Measurements from ENCODE around the gene PER1. TPM values are rescaled to one million over a fixed set of nuclear protein-coding genes. Genes with fewer than 3 reads are reported as not detected.

Gene PER1
- total RNA-seq, 5 donors from 2014 or later (not counting 1 experiment from before 2014, with no cell fraction given): 62.6 to 1,675 (median 82.4) TPM

DNA sequence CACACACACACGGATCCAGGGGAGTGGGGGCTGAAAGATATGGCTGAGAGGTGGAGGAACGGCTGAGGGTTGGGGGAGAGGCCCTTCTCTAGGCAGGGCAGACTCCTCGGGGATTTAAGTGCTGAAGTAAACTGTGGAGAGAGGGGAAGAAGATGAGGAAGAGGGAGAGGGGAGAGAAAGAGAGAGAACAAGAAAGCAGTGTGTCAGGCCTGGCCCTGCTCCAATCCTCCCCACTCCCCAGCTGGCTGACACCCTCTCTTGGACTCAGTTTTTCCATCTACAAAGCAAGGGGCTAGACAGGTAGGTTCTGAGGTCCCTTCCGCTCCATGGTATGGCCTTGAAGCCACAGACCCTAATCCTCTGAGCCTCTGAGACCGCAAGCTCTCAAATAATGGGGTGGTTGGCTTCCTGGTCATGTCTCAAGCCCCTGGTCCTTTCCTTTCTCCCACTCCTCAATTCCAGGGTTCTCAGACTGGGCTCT lies 8.6 kb upstream of the PER1 start:
- ChIA-PET CTCF (interaction anchor here (0.6 to 0.8 kb wide), 4 partner anchors 13 to 763 kb away, joined by 3 to 4 read pairs (median 4); no protein-coding TSS in a partner anchor), POLR2A (interaction anchor here (0.6 to 1.3 kb wide), 3 partner anchors 10 to 62 kb away, joined by 3 to 4 read pairs (median 4); no protein-coding TSS in a partner anchor)
- 100% methylated on average over 2 of the region's 5 CpGs for WGBS (ENCODE audit: insufficient coverage)
- Histone ChIP-seq H3K9me3 (no peaks in the 10 kb centered on the region), H3K4me3 (ENCODE audit: control insufficient read depth in 1 of 2, extremely low read depth in 1 of 2, low read length in 1 of 2) (peak overlapping the region; percentile 81 to 95), H3K27ac (ENCODE audit: low read length) (peak overlapping the region; percentile 99), H3K4me1 (ENCODE audit: control insufficient read depth in 1 of 2, extremely low read depth in 1 of 2, insufficient read depth in 2 of 2, low read length in 2 of 2) (peaks cover 26 to 88% of the 10 kb centered on the region in 2 experiments), H3K36me3 (ENCODE audit: control insufficient read depth in 2 of 2, extremely low read depth in 1 of 2, insufficient read depth in 1 of 2, low read length in 1 of 2) (peaks cover 9 to 33% of the 10 kb centered on the region in 2 donors), H3K27me3 (replicated peaks in 1 of 2; ENCODE audit: control insufficient read depth in 2 of 2, extremely low read depth in 1 of 2, insufficient read depth in 2 of 2, low read length in 1 of 2) (no peaks in the 10 kb centered on the region)
- Mint-ChIP-seq H3K4me1 (peaks cover 56 to 63% (median 60%) of the 10 kb centered on the region in 3 donors), H3K9me3 (no peaks in the 10 kb centered on the region), H3K27me3 (no peaks in the 10 kb centered on the region), H3K36me3 (peaks cover 25% of the 10 kb centered on the region), H3K27ac (peak overlapping the region; percentile 90 to 94), H3K4me3 (peak overlapping the region; percentile 85 to 86 (median 86))
- peak in 1 of 35 experiments; percentile 12 for DNase-seq
- ATAC-seq (replicated peaks in 1 of 4): no peak

DNA sequence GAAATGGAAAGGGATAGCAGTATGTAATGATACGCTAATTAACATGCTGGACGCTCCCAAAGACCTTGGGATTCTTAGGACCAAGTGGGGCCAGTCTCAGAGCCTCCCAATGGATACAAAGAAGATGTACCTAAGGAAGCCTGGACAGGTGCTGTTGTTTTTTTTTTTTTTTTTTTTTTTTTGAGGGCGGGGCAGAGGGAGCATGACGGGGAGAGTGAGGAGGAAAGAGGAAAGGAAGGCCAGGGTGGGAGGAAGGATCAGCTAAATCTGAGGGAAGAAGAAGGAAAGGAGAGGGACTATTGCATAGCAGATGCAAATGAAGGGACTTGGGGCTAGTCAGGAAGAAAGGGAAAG lies 8.0 kb upstream of the PER1 start:
- H3K4me1 ChIP-seq (ENCODE audit: control insufficient read depth in 1 of 2, extremely low read depth in 1 of 2, insufficient read depth in 2 of 2, low read length in 2 of 2): peaks cover 32 to 88% of the 10 kb centered on the region in 2 experiments
- peaks cover 59 to 62% (median 61%) of the 10 kb centered on the region in 3 donors for H3K4me1 Mint-ChIP-seq
- POLR2A ChIA-PET: interaction anchor here in 1 of 2 donors (0.6 to 1.0 kb wide), 2 partner anchors 9 to 62 kb away, joined by 3 to 4 read pairs; no protein-coding TSS in a partner anchor
- H3K9me3 ChIP-seq: no peaks in the 10 kb centered on the region
- peak overlapping the region; percentile 92 to 94 for H3K27ac Mint-ChIP-seq
- H3K4me3 ChIP-seq (ENCODE audit: control insufficient read depth in 1 of 2, extremely low read depth in 1 of 2, low read length in 1 of 2): no peak overlapping the region
- peak overlapping the region; percentile 99 for H3K27ac ChIP-seq (ENCODE audit: low read length)
- CTCF ChIA-PET: interaction anchor here (0.6 to 0.8 kb wide), 2 partner anchors 21 to 22 kb away, joined by 4 read pairs; no protein-coding TSS in a partner anchor
- peak overlapping the region; percentile 57 to 86 (median 85) for H3K4me3 Mint-ChIP-seq
- H3K27me3 Mint-ChIP-seq: no peaks in the 10 kb centered on the region
- ATAC-seq (replicated peaks in 1 of 4) (no peak), DNase-seq (no peak)
- H3K36me3 ChIP-seq (ENCODE audit: control insufficient read depth in 2 of 2, extremely low read depth in 1 of 2, insufficient read depth in 1 of 2, low read length in 1 of 2): peaks cover 9 to 33% of the 10 kb centered on the region in 2 donors
- H3K36me3 Mint-ChIP-seq: peaks cover 25% of the 10 kb centered on the region
- H3K9me3 Mint-ChIP-seq: no peaks in the 10 kb centered on the region
- no peaks in the 10 kb centered on the region for H3K27me3 ChIP-seq (replicated peaks in 1 of 2; ENCODE audit: control insufficient read depth in 2 of 2, extremely low read depth in 1 of 2, insufficient read depth in 2 of 2, low read length in 1 of 2)
- WGBS (ENCODE audit: insufficient coverage): 72% methylated on average over 2 of the region's 4 CpGs

DNA sequence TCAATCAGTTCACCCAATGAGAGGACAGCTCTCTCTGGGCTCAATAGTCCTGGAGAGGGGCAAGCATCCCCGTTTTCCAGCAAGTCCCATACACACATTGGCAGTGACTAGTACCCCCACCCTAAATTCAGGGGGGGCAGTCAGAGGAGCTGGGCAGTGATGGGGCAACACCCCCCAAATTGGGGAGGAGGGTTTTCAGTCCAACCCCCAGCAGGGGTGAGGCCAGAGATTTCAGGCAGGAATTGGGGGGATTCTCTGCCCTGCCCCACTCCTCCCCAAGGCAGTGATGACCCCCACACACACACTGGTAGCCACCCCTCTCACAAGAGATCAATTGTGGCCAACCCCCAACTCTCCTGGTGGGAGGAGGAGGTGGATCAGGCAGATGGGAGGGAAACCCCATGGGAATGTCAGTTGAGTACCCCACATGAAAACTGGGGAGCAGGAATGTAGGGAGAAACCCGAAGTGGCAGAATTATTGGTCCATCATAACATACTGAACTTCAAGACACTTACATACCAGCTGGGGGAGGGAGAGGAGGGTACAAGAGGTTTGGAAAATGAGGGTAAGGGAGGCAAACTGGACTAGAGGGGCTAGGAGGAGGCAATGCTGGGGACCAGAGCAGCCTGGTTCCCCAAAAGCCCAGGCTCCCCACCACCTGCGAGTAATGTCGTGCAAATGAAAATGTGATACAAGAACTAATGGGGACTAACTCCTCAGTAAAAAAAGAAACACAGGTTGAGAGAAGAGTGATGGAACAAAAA lies 7.4 kb upstream of the PER1 start:
- POLR2A ChIA-PET: interaction anchor here in 1 of 2 donors (1.0 to 1.2 kb wide), 2 partner anchors 18 to 63 kb away, joined by 4 to 8 read pairs; no protein-coding TSS in a partner anchor
- Histone ChIP-seq H3K36me3 (ENCODE audit: control insufficient read depth in 2 of 2, extremely low read depth in 1 of 2, insufficient read depth in 1 of 2, low read length in 1 of 2) (peaks cover 9 to 33% of the 10 kb centered on the region in 2 donors), H3K27ac (ENCODE audit: low read length) (peak overlapping the region; percentile 99), H3K9me3 (no peaks in the 10 kb centered on the region), H3K27me3 (replicated peaks in 1 of 2; ENCODE audit: control insufficient read depth in 2 of 2, extremely low read depth in 1 of 2, insufficient read depth in 2 of 2, low read length in 1 of 2) (no peaks in the 10 kb centered on the region), H3K4me1 (ENCODE audit: control insufficient read depth in 1 of 2, extremely low read depth in 1 of 2, insufficient read depth in 2 of 2, low read length in 2 of 2) (peaks cover 34 to 88% of the 10 kb centered on the region in 2 experiments), H3K4me3 (ENCODE audit: control insufficient read depth in 1 of 2, extremely low read depth in 1 of 2, low read length in 1 of 2) (no peak overlapping the region)
- no peak for ATAC-seq (replicated peaks in 1 of 4)
- Mint-ChIP-seq H3K4me1 (peaks cover 54 to 61% (median 57%) of the 10 kb centered on the region in 3 donors), H3K9me3 (no peaks in the 10 kb centered on the region), H3K27ac (peak overlapping the region; percentile 87 to 92), H3K36me3 (peaks cover 25% of the 10 kb centered on the region), H3K27me3 (no peaks in the 10 kb centered on the region), H3K4me3 (peak overlapping the region; percentile 57 to 85 (median 73))
- DNase-seq: peak in 1 of 35 experiments; percentile 12
- WGBS (ENCODE audit: insufficient coverage): no CpG with 5 or more reads among the region's 4 CpGs
- CTCF ChIA-PET: interaction anchor here (0.6 to 2.0 kb wide), 4 partner anchors 14 to 100 kb away, joined by 3 to 10 read pairs (median 6); no protein-coding TSS in a partner anchor

DNA sequence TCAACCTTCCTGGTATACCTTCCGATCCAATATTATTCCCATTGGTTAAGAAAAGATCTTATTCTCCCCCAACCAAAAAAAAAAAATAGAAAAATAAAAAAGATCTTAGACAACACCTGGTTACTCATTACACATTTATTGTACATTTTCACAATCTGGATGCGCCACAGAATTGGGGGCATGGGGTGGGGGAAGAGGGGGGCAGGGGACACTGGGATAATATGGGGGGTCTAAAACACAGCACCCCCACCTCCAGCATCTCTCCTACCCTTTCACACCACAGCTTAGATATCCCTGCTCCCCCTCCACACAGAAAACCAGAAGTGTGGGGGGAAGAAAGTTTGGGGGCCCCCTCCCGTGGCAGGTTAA lies 6.8 kb upstream of the PER1 start:
- Histone ChIP-seq H3K9me3 (no peaks in the 10 kb centered on the region), H3K36me3 (ENCODE audit: control insufficient read depth in 2 of 2, extremely low read depth in 1 of 2, insufficient read depth in 1 of 2, low read length in 1 of 2) (peaks cover 9 to 33% of the 10 kb centered on the region in 2 donors), H3K4me3 (ENCODE audit: control insufficient read depth in 1 of 2, extremely low read depth in 1 of 2, low read length in 1 of 2) (no peak overlapping the region), H3K27ac (ENCODE audit: low read length) (peak overlapping the region; percentile 99), H3K4me1 (ENCODE audit: control insufficient read depth in 1 of 2, extremely low read depth in 1 of 2, insufficient read depth in 2 of 2, low read length in 2 of 2) (peaks cover 32 to 88% of the 10 kb centered on the region in 2 experiments), H3K27me3 (replicated peaks in 1 of 2; ENCODE audit: control insufficient read depth in 2 of 2, extremely low read depth in 1 of 2, insufficient read depth in 2 of 2, low read length in 1 of 2) (no peaks in the 10 kb centered on the region)
- Mint-ChIP-seq H3K9me3 (no peaks in the 10 kb centered on the region), H3K27ac (peak overlapping the region; percentile 87 to 88), H3K36me3 (peaks cover 26% of the 10 kb centered on the region), H3K27me3 (no peaks in the 10 kb centered on the region), H3K4me3 (peak overlapping the region; percentile 14 to 85 (median 26)), H3K4me1 (peaks cover 47 to 60% (median 50%) of the 10 kb centered on the region in 3 donors)
- DNase-seq (no peak), ATAC-seq (replicated peaks in 1 of 4) (no peak)
- POLR2A ChIA-PET: interaction anchor here in 1 of 2 donors (0.6 to 1.2 kb wide), 2 partner anchors 18 to 29 kb away, joined by 4 to 8 read pairs; no protein-coding TSS in a partner anchor
- no CpG with 5 or more reads among the region's 3 CpGs for WGBS (ENCODE audit: insufficient coverage)
- CTCF ChIA-PET: interaction anchor here (0.5 to 2.0 kb wide), 8 partner anchors 14 to 124 kb away, joined by 3 to 10 read pairs (median 6); no protein-coding TSS in a partner anchor

DNA sequence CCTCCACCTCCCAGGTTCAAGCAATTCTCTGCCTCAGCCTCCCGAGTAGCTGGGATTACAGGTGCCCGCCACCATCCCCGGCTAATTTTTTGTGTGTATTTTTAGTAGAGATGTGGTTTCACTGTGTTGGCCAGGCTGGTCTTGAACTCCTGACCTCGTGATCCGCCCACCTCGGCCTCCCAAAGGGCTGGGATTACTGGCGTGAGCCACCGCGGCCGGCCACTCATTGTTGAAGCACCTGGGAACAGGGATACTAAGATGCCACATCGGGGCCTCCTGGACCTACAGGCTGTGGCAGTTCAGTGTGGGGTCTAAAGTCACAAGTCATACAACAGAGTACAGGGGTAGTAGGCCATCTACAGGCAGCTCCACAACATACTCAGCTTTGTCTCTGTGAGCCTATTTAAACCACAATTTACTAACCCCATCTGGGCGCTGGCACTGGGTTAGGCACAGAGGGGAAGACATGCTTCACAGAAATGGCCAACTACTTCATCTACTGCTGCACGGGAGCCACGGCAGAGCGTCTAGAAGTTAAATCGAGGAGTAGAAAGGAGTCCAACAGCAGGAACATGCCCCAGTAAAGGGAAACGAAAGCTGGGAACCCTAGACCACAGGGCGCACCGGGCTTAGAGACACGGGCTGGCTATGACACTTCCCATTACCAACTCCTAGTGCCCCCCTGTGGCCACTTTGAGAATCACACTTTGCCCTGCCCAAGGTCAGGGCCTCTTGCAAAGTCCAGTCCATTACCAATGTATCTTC lies 6.2 kb upstream of the PER1 start:
- Histone ChIP-seq H3K27me3 (replicated peaks in 1 of 2; ENCODE audit: control insufficient read depth in 2 of 2, extremely low read depth in 1 of 2, insufficient read depth in 2 of 2, low read length in 1 of 2) (no peaks in the 10 kb centered on the region), H3K4me3 (ENCODE audit: control insufficient read depth in 1 of 2, extremely low read depth in 1 of 2, low read length in 1 of 2) (no peak overlapping the region), H3K27ac (ENCODE audit: low read length) (peak overlapping the region; percentile 93), H3K9me3 (no peaks in the 10 kb centered on the region), H3K4me1 (ENCODE audit: control insufficient read depth in 1 of 2, extremely low read depth in 1 of 2, insufficient read depth in 2 of 2, low read length in 2 of 2) (peaks cover 35 to 88% of the 10 kb centered on the region in 2 experiments), H3K36me3 (ENCODE audit: control insufficient read depth in 2 of 2, extremely low read depth in 1 of 2, insufficient read depth in 1 of 2, low read length in 1 of 2) (peaks cover 9 to 33% of the 10 kb centered on the region in 2 donors)
- Mint-ChIP-seq H3K9me3 (no peaks in the 10 kb centered on the region), H3K36me3 (peaks cover 30% of the 10 kb centered on the region), H3K4me3 (peak overlapping the region; percentile 14 to 51 (median 26)), H3K27ac (peak overlapping the region; percentile 87 to 88), H3K4me1 (peaks cover 45 to 60% (median 45%) of the 10 kb centered on the region in 3 donors), H3K27me3 (no peaks in the 10 kb centered on the region)
- ATAC-seq (replicated peaks in 1 of 4): no peak
- peak; percentile 58 to 91 (median 79) for DNase-seq
- ChIA-PET CTCF (interaction anchor here (0.5 to 2.0 kb wide), 12 partner anchors 15 to 125 kb away, joined by 3 to 10 read pairs (median 5); no protein-coding TSS in a partner anchor), POLR2A (interaction anchor here in 1 of 2 donors (0.6 to 1.2 kb wide), 2 partner anchors 17 to 30 kb away, joined by 4 to 8 read pairs; no protein-coding TSS in a partner anchor)
- 43% methylated on average over 9 of the region's 20 CpGs for WGBS (ENCODE audit: insufficient coverage)

Measured in T-cell (primary cell).